Measurements from ENCODE around the gene JARID2. TPM values are rescaled to one million over a fixed set of nuclear protein-coding genes. Genes with fewer than 3 reads are reported as not detected.
A peak's percentile ranks its signal among the peaks of the same experiment; 100 is the strongest.

JARID2 gene
- total and polyA plus RNA-seq, 9 of the 15 experiments (the other 6 are each of a cell fraction or from before 2014, with no cell fraction given): 5.0 to 29.0 (median 15.6) TPM

- 0 out of 2 replicates have a peak, but pooled peaks have one; percentile 58 for TF ChIP-seq NR4A1 (CRISPR knock-in tag; IDR thresholded peaks at IDR 0.05)
- TF ChIP-seq NR4A1 (tag; IDR thresholded peaks at IDR 0.05): no peak
- TF ChIP-seq CXXC5 (CRISPR knock-in tag; IDR thresholded peaks at IDR 0.05): peak; percentile 59
- TF ChIP-seq ZBTB11 (CRISPR knock-in tag; IDR thresholded peaks at IDR 0.05): no peak
- TF ChIP-seq HMG20A (CRISPR knock-in tag; conservative IDR thresholded peaks at IDR 0.05): no peak
- TF ChIP-seq MNT (conservative IDR thresholded peaks at IDR 0.05): no peak
- no peak for TF ChIP-seq ZNF224 (CRISPR knock-in tag; IDR thresholded peaks at IDR 0.05)
- TF ChIP-seq NCOA1 (IDR thresholded peaks at IDR 0.05; ENCODE audit: low read depth): no peak
- TF ChIP-seq ETV6 (IDR thresholded peaks at IDR 0.05; ENCODE audit: borderline replicate concordance in 1 of 2, low read depth in 2 of 2, low read length in 1 of 2): no peak
- no peak for TF ChIP-seq ETV6 (CRISPR knock-in tag; IDR thresholded peaks at IDR 0.05; ENCODE audit: borderline replicate concordance)
- TF ChIP-seq ZNF3 (CRISPR knock-in tag; IDR thresholded peaks at IDR 0.05): peak; percentile 98
- no peak for TF ChIP-seq BRF1 (IDR thresholded peaks at IDR 0.05; ENCODE audit: borderline replicate concordance, extremely low read depth, insufficient read length)
- TF ChIP-seq PYGO2 (tag; IDR thresholded peaks at IDR 0.05): no peak
- no peak for TF ChIP-seq TAF7 (tag; IDR thresholded peaks at IDR 0.05)
- no peak for TF ChIP-seq ZNF717 (CRISPR knock-in tag; IDR thresholded peaks at IDR 0.05)
- no peak for TF ChIP-seq FOXP1 (CRISPR knock-in tag; IDR thresholded peaks at IDR 0.05)
- TF ChIP-seq CC2D1A (IDR thresholded peaks at IDR 0.05): no peak
- no peak for TF ChIP-seq ZNF263 (CRISPR knock-in tag; IDR thresholded peaks at IDR 0.05; ENCODE audit: borderline replicate concordance)
- no peak for TF ChIP-seq ELF2 (CRISPR knock-in tag; IDR thresholded peaks at IDR 0.05)
- no peak for TF ChIP-seq MCM7 (IDR thresholded peaks at IDR 0.05)
- TF ChIP-seq ZNF655 (CRISPR knock-in tag; IDR thresholded peaks at IDR 0.05): no peak
- TF ChIP-seq ZNF785 (CRISPR knock-in tag; IDR thresholded peaks at IDR 0.05): no peak
- TF ChIP-seq CBX5 (IDR thresholded peaks at IDR 0.05; ENCODE audit: borderline replicate concordance, low read depth): no peak
- peak; percentile 68 for TF ChIP-seq SMAD4 (CRISPR knock-in tag; conservative IDR thresholded peaks at IDR 0.05)
- no peak for TF ChIP-seq NELFE (IDR thresholded peaks at IDR 0.05; ENCODE audit: insufficient read depth, insufficient read length)
- TF ChIP-seq ZBTB1 (CRISPR knock-in tag; IDR thresholded peaks at IDR 0.05; ENCODE audit: borderline replicate concordance, low read depth): no peak
Measured at GRCh38 chr6:15551798-15552197, 305.9 kb downstream of the JARID2 start (continued).

Measured in K562 (cell line).